DND-41 (cell line): ENCODE measurements around the gene RALY.

Experiments
- EZH2 ChIP-seq: IDR thresholded peaks from 3 replicates; pipeline ENCODE4 v1.6.1; 2012; ENCODE audit warnings: borderline replicate concordance, low read depth, mild to moderate bottlenecking, moderate library complexity, low read length, inconsistent platforms; ENCODE audit not compliant: severe bottlenecking
- TF ChIP-seq, protein P1 (sequence below): IDR thresholded peaks from 2 replicates; pipeline ENCODE4 v1.5.1; 2012; ENCODE audit warnings: borderline replicate concordance, low read length, moderate library complexity, mild to moderate bottlenecking; ENCODE audit not compliant: poor library complexity, severe bottlenecking; ENCODE audit errors: extremely low read depth

DNA sequence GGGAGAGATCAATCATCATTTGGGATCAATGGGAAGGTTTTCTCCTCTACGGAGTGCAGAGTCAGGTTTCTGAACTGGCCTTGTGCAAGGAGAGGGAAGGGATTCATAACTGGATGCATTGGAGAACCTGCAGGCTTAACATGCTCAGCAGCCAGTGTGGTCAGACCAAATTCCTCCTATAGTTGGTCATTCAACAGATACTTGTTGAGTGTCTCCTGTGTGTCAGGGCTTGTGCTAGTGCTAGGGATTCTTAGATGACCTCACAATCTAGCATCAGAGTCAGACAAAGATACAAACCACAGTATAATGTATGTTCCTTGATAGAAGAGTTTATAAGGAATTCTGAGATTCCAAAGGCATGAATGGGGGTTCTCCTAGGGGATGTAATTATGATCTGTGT is 23.9 kb downstream of the RALY start:
- TF ChIP-seq, protein P1, sequence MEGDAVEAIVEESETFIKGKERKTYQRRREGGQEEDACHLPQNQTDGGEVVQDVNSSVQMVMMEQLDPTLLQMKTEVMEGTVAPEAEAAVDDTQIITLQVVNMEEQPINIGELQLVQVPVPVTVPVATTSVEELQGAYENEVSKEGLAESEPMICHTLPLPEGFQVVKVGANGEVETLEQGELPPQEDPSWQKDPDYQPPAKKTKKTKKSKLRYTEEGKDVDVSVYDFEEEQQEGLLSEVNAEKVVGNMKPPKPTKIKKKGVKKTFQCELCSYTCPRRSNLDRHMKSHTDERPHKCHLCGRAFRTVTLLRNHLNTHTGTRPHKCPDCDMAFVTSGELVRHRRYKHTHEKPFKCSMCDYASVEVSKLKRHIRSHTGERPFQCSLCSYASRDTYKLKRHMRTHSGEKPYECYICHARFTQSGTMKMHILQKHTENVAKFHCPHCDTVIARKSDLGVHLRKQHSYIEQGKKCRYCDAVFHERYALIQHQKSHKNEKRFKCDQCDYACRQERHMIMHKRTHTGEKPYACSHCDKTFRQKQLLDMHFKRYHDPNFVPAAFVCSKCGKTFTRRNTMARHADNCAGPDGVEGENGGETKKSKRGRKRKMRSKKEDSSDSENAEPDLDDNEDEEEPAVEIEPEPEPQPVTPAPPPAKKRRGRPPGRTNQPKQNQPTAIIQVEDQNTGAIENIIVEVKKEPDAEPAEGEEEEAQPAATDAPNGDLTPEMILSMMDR = no peak
- TF ChIP-seq EZH2 = no peak
